IMR-90 (cell line): Measurements from ENCODE around the gene GRIN1. TPM values are rescaled to one million over a fixed set of nuclear protein-coding genes. Genes with fewer than 3 reads are reported as not detected.

ENCODE experiments used
- ATAC-seq: fragments of 200-7000 bp; cut with Tn5 transposase; 2 replicates; pipeline ENCODE4 v1.9.1; 2020; ENCODE audit warnings: low read depth, mild to moderate bottlenecking, moderate library complexity
- BruUV-seq: library from RNA; stranded (reverse); fragments of 400-500 nt; replicated peaks from 2 replicates; lab custom pipeline; 2021; lab: Mats Ljungman, UMichigan
- CTCF ChIA-PET: fragments of 300-600 bp; formaldehyde crosslinking; extraction: SDS; loops from one replicate; lab custom pipeline; 2021; ENCODE audit warnings: antibody characterized with exemption; lab: Yijun Ruan, JAX
- POLR2A ChIA-PET: fragments of 300-600 bp; sonication (Branson Sonifier 250); formaldehyde crosslinking; loops from one replicate; lab custom pipeline; 2022; ENCODE audit warnings: antibody characterized with exemption; ENCODE audit not compliant: unreplicated experiment; lab: Charles Lee
- DNase-seq: peaks from one replicate; pipeline ENCODE4 v3.0.0; 2013
- H2AFZ ChIP-seq: replicated peaks from 2 replicates; pipeline ENCODE3; 2013; ENCODE audit warnings: low read length, mild to moderate bottlenecking; ENCODE audit not compliant: poor library complexity
- H2AK5ac ChIP-seq: 2 replicates; pipeline ENCODE4 v1.6.1; 2013; ENCODE audit warnings: low read depth, low read length, inconsistent platforms
- H2AK9ac ChIP-seq: replicated peaks from 2 replicates; pipeline ENCODE3; 2013; ENCODE audit warnings: mild to moderate bottlenecking, low read depth, low read length, moderate library complexity; ENCODE audit not compliant: poor library complexity
- H2BK120ac ChIP-seq: 2 replicates; pipeline ENCODE4 v1.6.1; 2013; ENCODE audit warnings: low read depth, low read length, inconsistent platforms
- H2BK15ac ChIP-seq: 3 replicates; pipeline ENCODE4 v1.6.1; 2013; ENCODE audit warnings: low read depth, low read length, inconsistent platforms
- H2BK20ac ChIP-seq: 2 replicates; pipeline ENCODE4 v1.6.1; 2013; ENCODE audit warnings: low read depth, mild to moderate bottlenecking, inconsistent platforms, low read length, moderate library complexity
- H2BK5ac ChIP-seq: 2 replicates; pipeline ENCODE4 v1.6.1; 2013; ENCODE audit warnings: mild to moderate bottlenecking, low read depth, low read length, inconsistent platforms; ENCODE audit not compliant: poor library complexity, severe bottlenecking
- H3K14ac ChIP-seq: replicated peaks from 2 replicates; pipeline ENCODE4 v1.6.1; 2013; ENCODE audit warnings: low read depth, low read length, inconsistent platforms
- H3K18ac ChIP-seq: 2 replicates; pipeline ENCODE4 v1.6.1; 2013; ENCODE audit warnings: low read depth, low read length, control low read depth
- H3K23ac ChIP-seq: 2 replicates; pipeline ENCODE4 v1.6.1; 2013; ENCODE audit warnings: low read depth, low read length, inconsistent platforms
- H3K27ac ChIP-seq: 2 replicates; pipeline ENCODE4 v1.5.1; 2013; ENCODE audit warnings: mild to moderate bottlenecking, control low read depth, low read length; ENCODE audit not compliant: insufficient read depth
- H3K27me3 ChIP-seq: 2 replicates; pipeline ENCODE4 v1.6.1; 2013; ENCODE audit warnings: low read length; ENCODE audit not compliant: control insufficient read depth, insufficient read depth
- H3K36me3 ChIP-seq: 2 replicates; pipeline ENCODE4 v1.6.1; 2013; ENCODE audit warnings: low read length, mixed read lengths; ENCODE audit not compliant: control insufficient read depth, insufficient read depth
- H3K4ac ChIP-seq: 2 replicates; pipeline ENCODE4 v1.6.1; 2013; ENCODE audit warnings: low read depth, low read length, inconsistent platforms
- H3K4me1 ChIP-seq: 2 replicates; pipeline ENCODE4 v1.6.1; 2013; ENCODE audit warnings: low read length, mixed read lengths; ENCODE audit not compliant: control insufficient read depth, insufficient read depth
- H3K4me2 ChIP-seq: 2 replicates; pipeline ENCODE4 v1.6.1; 2013; ENCODE audit warnings: low read depth, mild to moderate bottlenecking, control low read depth, low read length, moderate library complexity
- H3K4me3 ChIP-seq: 2 replicates; pipeline ENCODE4 v1.5.1; 2013; ENCODE audit warnings: low read depth, mild to moderate bottlenecking, control low read depth, low read length, moderate library complexity; ENCODE audit not compliant: insufficient read depth
- H3K56ac ChIP-seq: 2 replicates; pipeline ENCODE4 v1.6.1; 2013; ENCODE audit warnings: low read length, inconsistent platforms; ENCODE audit not compliant: insufficient read depth; ENCODE audit errors: extremely low read depth
- H3K79me1 ChIP-seq, 2 experiments: 2 replicates each; pipeline ENCODE4 v1.6.1; 2013; ENCODE audit warnings: low read length in 2 of 2, inconsistent platforms in 1 of 2, low read depth in 1 of 2
- H3K9ac ChIP-seq: 2 replicates; pipeline ENCODE4 v1.6.1; 2013; ENCODE audit warnings: low read depth, low read length, control low read depth
- H3K9me1 ChIP-seq: 2 replicates; pipeline ENCODE4 v1.6.1; 2013; ENCODE audit warnings: low read length, inconsistent platforms; ENCODE audit not compliant: insufficient read depth
- H3K9me3 ChIP-seq: 2 replicates; pipeline ENCODE4 v1.6.1; 2013; ENCODE audit warnings: low read length; ENCODE audit not compliant: control insufficient read depth, insufficient read depth
- H4K20me1 ChIP-seq: 2 replicates; pipeline ENCODE4 v1.6.1; 2013; ENCODE audit warnings: low read length, inconsistent platforms; ENCODE audit not compliant: insufficient read depth
- H4K5ac ChIP-seq: 2 replicates; pipeline ENCODE4 v1.6.1; 2013; ENCODE audit warnings: mild to moderate bottlenecking, low read depth, low read length, control low read depth
- H4K8ac ChIP-seq, 2 experiments: 2 replicates each; pipeline ENCODE4 v1.6.1; 2013; ENCODE audit warnings: low read depth in 2 of 2, low read length in 2 of 2, control low read depth in 1 of 2, inconsistent platforms in 1 of 2
- H4K91ac ChIP-seq: 2 replicates; pipeline ENCODE4 v1.6.1; 2013; ENCODE audit warnings: low read depth, low read length, inconsistent platforms; ENCODE audit not compliant: insufficient read depth
- BHLHE40 ChIP-seq: fragments of 150-350 bp; IDR thresholded peaks from 2 replicates; pipeline ENCODE4 v1.6.1; 2016; ENCODE audit warnings: mild to moderate bottlenecking, low read depth, low read length
- CEBPB ChIP-seq: IDR thresholded peaks from 2 replicates; pipeline ENCODE4 v1.6.1; 2012; ENCODE audit warnings: low read depth, low read length, improper control_type of control experiment
- CHD1 ChIP-seq: IDR thresholded peaks from 2 replicates; pipeline ENCODE4 v1.6.1; 2012; ENCODE audit warnings: low read depth, low read length, improper control_type of control experiment
- CTCF ChIP-seq: conservative IDR thresholded peaks from 2 replicates; pipeline ENCODE4 v1.5.1; 2012; ENCODE audit warnings: mild to moderate bottlenecking, low read depth, low read length, improper control_type of control experiment
- FOS ChIP-seq: fragments of 150-350 bp; IDR thresholded peaks from 2 replicates; pipeline ENCODE4 v1.6.1; 2016; ENCODE audit warnings: low read depth, low read length
- MAFK ChIP-seq: IDR thresholded peaks from 2 replicates; pipeline ENCODE4 v1.6.1; 2012; ENCODE audit warnings: low read depth, low read length, improper control_type of control experiment
- MXI1 ChIP-seq: IDR thresholded peaks from 2 replicates; pipeline ENCODE4 v1.6.1; 2012; ENCODE audit warnings: low read depth, mild to moderate bottlenecking, low read length, moderate library complexity, borderline replicate concordance
- NFE2L2 ChIP-seq: fragments of 150-350 bp; IDR thresholded peaks from 2 replicates; pipeline ENCODE4 v1.6.1; 2016; ENCODE audit warnings: low read depth, mild to moderate bottlenecking, low read length
- POLR2A ChIP-seq: IDR thresholded peaks from 2 replicates; pipeline ENCODE4 v1.6.1; 2012; ENCODE audit warnings: mild to moderate bottlenecking, low read depth, low read length
- RAD21 ChIP-seq: IDR thresholded peaks from 2 replicates; pipeline ENCODE4 v1.6.1; 2012; ENCODE audit warnings: low read length, improper control_type of control experiment
- RCOR1 ChIP-seq: IDR thresholded peaks from 2 replicates; pipeline ENCODE4 v1.6.1; 2012; ENCODE audit warnings: mild to moderate bottlenecking, low read length, improper control_type of control experiment; ENCODE audit not compliant: insufficient replicate concordance
- SMC3 ChIP-seq: fragments of 150-350 bp; IDR thresholded peaks from 2 replicates; pipeline ENCODE4 v1.6.1; 2016; ENCODE audit warnings: low read depth, mild to moderate bottlenecking, antibody characterized with exemption, low read length, moderate library complexity
- USF2 ChIP-seq: fragments of 150-350 bp; IDR thresholded peaks from 2 replicates; pipeline ENCODE4 v1.6.1; 2017; ENCODE audit warnings: mild to moderate bottlenecking, antibody characterized with exemption, low read length, low read depth
- WGBS, 2 experiments: methylation state at CpG; one replicate each; pipeline versions ENCODE4 v1.1.5 to v1.1.7; 2013; ENCODE audit warnings: missing lambda C conversion rate in 2 of 2; ENCODE audit not compliant: insufficient read length in 1 of 2; ENCODE audit errors: extremely low coverage in 2 of 2; 5-methylcytosine and 5-hydroxymethylcytosine counted together
- dilution Hi-C: fragments of 300-500 bp; cut with HindIII; formaldehyde crosslinking; loops from one replicate; pipeline ENCODE4 v1.14.3; 2018; ENCODE audit warnings: low sequenced_read_pairs; ENCODE audit not compliant: unreplicated experiment
- in situ Hi-C: fragments of 300-500 bp; cut with MboI; formaldehyde crosslinking; loops from 3 replicates; pipeline ENCODE4 v1.14.3; 2019; ENCODE audit warnings: low sequenced_read_pairs, inconsistent platforms, mixed read lengths
- intact Hi-C: fragments of 100-400 bp; cut with micrococcal nuclease; formaldehyde crosslinking; loops from 2 replicates; pipeline ENCODE4 v1.10.0; 2022
- polyA plus RNA-seq, 3 experiments: library from polyadenylated mRNA; depleted of rRNA; stranded (reverse); fragments of >200 nt; gene quantifications; 2 replicates each; pipeline ENCODE4 v1.2.3, GENCODE V29; 2012; ENCODE audit warnings: low replicate concordance in 1 of 3
- total RNA-seq: library from RNA; depleted of rRNA; stranded (reverse); fragments of >200 nt; gene quantifications from 2 replicates; pipeline ENCODE4 v1.2.3, GENCODE V29; 2012

The GRIN1 gene
- total and polyA plus RNA-seq, 2 of the 4 experiments (the other 2 are of a cell fraction): 0.09 TPM; not detected in 1

GRCh38 chr9:137148661-137149060 is 9.7 kb downstream of the GRIN1 start:
- no peak overlapping the region for H2BK15ac ChIP-seq
- H3K18ac ChIP-seq: no peak overlapping the region
- no peak overlapping the region for H3K4me2 ChIP-seq
- no peak overlapping the region for H4K91ac ChIP-seq
- peaks cover 11% of the 10 kb centered on the region for H3K27me3 ChIP-seq
- no peak overlapping the region for H2BK120ac ChIP-seq
- no peak overlapping the region for H2AFZ ChIP-seq
- dilution Hi-C loops: no loop called here
- no TSS peak for BruUV-seq
- no peak overlapping the region for H3K27ac ChIP-seq
- no peak overlapping the region for H2BK5ac ChIP-seq
- 81% methylated on average over 12 of the region's 19 CpGs; no CpG with 5 or more reads in 1 of the 2 experiments for WGBS, 2 experiments
- H3K23ac ChIP-seq: no peak overlapping the region
- H2AK5ac ChIP-seq: no peak overlapping the region
- no peak for TF ChIP-seq RAD21
- no peak for TF ChIP-seq CEBPB
- no peak for TF ChIP-seq MAFK
- no peak for TF ChIP-seq NFE2L2
- TF ChIP-seq POLR2A: no peak
- TF ChIP-seq MXI1: no peak
- no peak for TF ChIP-seq CHD1
- no peak for TF ChIP-seq BHLHE40
- TF ChIP-seq RCOR1: no peak
- no peak for TF ChIP-seq USF2
- no peak for TF ChIP-seq FOS
- TF ChIP-seq CTCF: no peak
- TF ChIP-seq SMC3: no peak
- H2BK20ac ChIP-seq: no peak overlapping the region
- ChIA-PET CTCF (no interaction called here), POLR2A (no interaction called here)
- H3K9ac ChIP-seq: no peak overlapping the region
- no peaks in the 10 kb centered on the region for H3K79me1 ChIP-seq
- H2AK9ac ChIP-seq: no peak overlapping the region
- DNase-seq: no peak
- intact Hi-C loops: no loop called here
- H4K20me1 ChIP-seq: no peaks in the 10 kb centered on the region
- no peak overlapping the region for H3K56ac ChIP-seq
- no peak overlapping the region for H3K4ac ChIP-seq
- in situ Hi-C loops: no loop called here
- no peak overlapping the region for H4K8ac ChIP-seq
- no peak overlapping the region for H4K5ac ChIP-seq
- no peak for ATAC-seq
- no peaks in the 10 kb centered on the region for H3K4me1 ChIP-seq
- no peaks in the 10 kb centered on the region for H3K36me3 ChIP-seq
- no peak overlapping the region for H3K14ac ChIP-seq
- H3K9me3 ChIP-seq: no peaks in the 10 kb centered on the region
- H3K4me3 ChIP-seq: no peak overlapping the region
- H3K9me1 ChIP-seq: peaks cover 12% of the 10 kb centered on the region
